HG03558 (cell line): ENCODE measurements around the gene CMYA5.
A peak's percentile ranks its signal among the peaks of the same experiment; 100 is the strongest.
"Not testable (repeated sequence)": the region's sequence is repeated elsewhere in the genome, so short reads cannot be mapped to it uniquely, and the experiment has no call there.

Experiments used
- ATAC-seq: cut with Tn5 transposase; IDR thresholded peaks from one replicate; pipeline ENCODE4 v1.9.1; 2021; ENCODE audit warnings: moderate number of reproducible peaks; ENCODE audit not compliant: unreplicated experiment; ENCODE audit errors: extremely low read depth

The CMYA5 gene

DNA sequence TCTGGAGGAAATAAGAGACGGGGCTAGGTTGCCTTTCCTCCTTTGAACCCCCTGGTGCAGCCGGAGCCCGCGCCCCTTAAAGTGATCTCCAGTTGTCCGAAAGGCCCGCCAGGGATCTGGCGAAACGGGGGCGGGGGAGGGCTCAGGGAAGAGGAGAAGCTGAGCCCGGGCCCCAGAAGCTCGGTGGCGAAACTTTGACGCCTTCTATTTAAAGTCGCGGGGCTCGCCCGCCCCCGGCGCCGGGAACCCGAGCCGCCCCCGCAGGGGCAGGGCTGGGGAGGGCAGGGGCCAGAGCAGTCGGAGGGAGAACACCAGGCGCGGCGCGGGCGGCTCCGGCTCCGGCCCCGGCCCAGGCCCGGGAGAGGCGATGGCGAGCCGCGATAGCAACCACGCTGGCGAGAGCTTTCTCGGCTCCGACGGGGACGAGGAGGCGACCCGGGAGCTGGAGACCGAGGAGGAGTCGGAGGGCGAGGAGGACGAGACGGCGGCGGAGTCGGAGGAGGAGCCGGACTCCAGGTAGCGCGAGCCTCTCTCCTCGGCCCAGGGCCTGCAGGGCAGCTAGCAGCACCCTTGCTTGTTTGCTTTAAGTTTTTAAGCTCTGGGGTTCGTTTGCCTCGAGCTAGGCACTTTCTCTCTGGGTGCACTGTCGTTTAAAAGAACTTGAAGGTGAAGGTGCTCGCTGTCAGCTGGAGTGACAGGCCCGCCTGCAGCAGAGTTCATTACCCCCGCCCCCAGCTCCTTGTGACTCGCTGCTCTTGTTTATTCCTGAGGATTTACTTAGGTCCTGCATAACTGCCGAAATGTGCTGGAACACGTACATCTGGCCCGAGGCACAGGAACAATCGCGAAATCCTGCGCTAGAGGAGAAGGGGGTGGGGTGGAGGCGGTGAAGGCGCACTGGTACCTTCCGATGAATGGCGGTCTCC is at the start of gene CMYA5:
Gene CMYA5, plus strand, starts transcription at position 296 of the 926 bp plus-strand sequence. Its CDS starts 72 bp downstream, at position 368.
- no peak for ATAC-seq

DNA sequence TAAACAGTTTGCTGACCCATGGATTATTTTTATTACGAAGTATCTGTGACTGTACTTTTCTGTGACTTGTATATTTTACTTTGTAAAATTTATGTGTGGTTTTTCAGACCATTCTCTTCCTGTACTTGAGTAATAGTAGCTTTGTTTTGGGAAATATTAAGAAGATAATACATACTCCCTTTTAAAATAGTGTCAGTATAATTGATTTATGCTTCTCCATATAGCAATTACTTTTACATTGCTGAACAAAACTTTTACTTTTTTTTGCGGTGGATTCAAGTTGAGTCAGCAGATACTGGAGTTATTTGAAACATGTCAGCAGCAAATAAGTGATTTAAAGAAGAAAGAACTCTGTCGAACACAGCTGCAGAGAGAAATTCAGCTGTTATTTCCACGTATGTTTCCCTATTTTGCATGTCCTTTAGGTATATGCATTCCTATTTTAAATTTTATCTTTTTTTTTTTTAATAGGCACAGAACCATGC is 49.0 kb upstream of the CMYA5 start:
- no peak for ATAC-seq

DNA sequence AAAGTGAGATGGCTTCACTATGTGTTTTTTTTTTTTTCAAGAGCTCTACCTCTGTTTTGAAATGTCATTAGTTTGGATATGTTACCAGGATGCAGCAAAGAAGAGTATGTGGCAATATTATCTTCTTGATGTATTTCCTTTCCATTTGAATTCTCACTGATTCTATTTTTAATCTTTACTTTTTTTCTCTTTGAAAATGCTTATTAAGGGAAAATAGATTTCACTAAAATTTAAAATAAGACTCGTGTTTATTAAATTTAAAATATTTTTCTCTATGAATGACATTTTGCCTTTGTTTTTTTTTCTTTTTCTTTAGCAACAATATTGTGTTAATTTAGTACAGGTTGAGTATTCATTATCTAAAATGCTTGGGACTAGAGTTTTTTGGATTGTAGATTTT is 48.2 kb upstream of the CMYA5 start:
- no peak for ATAC-seq

DNA sequence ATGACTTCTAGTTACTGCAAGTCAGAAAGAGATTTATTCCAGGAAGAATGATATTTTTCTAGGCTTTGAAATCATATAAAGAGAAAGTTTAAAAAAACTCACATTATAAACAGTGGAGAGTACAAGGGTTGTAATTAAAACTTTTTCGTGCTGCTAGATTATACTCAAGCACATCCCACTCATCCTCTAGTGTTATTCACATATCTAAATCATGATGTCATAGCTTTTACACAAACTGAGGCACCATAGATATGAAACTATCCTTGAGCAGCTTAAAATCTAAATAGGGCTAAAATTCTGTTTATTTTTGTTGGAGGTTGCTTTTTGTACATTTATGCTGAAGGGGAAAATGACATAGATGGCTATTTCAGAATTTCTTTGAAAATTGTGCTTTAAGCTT is 47.4 kb upstream of the CMYA5 start:
- ATAC-seq: no peak

DNA sequence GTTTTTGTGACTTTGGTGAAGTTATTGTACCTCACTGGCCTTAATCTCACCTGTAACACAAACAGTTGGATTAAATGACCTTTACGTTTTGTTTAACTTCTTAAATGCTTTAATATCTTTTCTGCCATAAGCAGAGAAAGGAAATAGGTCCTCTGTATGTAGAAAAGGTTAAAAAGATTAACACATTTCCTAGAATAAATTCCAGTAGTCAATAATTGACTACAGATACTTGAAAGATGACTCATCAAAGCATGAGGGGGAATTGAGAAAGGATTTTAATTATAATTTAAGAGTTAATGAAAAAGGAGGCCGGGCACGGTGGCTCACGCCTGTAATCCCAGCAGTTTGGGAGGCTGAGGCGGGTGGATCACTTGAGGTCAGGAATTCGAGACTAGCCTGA is 35.8 kb upstream of the CMYA5 start:
- ATAC-seq: no peak

DNA sequence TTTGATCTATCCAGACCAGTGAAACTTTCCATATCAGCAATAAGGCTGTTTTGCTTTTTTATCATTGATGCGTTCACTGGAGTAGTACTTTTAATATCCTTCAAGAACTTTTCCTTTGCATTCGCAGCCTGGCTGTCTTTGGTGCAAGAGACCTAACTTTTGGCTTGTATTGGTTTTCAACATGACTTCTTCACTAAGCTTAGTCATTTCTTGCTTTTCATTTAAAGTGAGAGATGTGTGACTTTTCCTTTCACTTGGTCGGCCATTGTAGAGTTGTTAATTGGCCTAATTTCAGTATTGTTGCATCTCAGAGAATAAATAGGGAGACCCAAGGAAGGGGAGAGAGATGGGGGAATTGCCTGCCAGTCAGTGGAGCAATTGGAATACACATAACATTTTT is 26.4 kb upstream of the CMYA5 start:
- no peak for ATAC-seq

DNA sequence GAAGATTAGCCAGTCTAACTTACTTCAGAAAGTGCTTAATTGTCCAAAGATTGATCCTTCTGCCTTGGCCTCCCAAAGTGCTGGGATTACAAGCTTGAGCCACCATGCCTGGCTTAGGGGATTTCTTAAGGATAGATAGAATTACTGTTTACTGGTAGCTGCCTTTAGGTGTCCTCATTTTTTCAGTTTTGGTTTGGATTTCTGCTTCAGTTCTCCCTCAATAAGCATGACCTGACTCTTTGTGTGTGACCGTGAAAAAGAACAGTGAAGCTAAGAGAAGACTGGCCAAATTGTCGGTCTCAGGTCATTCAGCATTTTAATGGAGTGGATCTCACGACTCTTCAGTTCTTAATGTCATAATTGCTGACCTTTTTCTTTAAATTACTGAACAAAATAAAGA is 22.9 kb upstream of the CMYA5 start:
- no peak for ATAC-seq

DNA sequence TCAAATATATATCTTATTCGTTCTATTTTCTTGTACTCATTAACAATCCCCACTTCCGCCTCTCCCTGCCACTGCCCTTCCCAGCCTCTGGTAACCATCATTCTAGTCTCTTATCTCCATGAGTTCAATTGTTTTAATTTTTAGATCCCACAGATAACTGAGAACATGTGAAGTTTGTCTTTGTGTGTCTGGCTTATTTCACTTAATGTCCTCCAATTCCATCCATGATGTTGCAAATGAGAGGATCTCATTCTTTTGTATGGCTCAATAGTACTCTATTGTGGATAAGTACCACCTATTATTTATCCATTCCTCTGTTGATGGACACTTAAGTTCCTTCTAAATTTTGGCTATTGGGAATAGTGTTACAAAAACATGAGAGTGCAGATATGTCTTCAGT is 17.2 kb upstream of the CMYA5 start:
- no peak for ATAC-seq

DNA sequence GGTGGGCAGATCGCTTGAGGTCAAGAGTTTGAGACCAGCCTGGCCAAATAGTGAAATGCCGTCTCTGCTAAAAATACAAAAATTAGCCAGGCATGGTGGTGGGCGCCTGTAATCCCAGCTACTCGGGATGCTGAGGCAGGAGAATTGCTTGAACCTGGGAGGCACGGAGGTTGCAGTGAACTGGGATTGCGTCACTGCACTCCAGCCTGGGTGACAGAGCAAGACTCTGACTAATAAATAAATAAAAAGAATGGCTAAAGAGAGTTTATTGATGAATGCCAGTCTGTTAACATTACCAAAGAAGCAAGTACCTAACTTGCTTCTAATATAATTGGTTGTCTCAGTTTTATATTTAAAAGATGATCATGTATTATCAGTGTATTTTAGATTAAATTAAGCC is 13.3 kb upstream of the CMYA5 start:
- not testable (repeated sequence) for ATAC-seq

DNA sequence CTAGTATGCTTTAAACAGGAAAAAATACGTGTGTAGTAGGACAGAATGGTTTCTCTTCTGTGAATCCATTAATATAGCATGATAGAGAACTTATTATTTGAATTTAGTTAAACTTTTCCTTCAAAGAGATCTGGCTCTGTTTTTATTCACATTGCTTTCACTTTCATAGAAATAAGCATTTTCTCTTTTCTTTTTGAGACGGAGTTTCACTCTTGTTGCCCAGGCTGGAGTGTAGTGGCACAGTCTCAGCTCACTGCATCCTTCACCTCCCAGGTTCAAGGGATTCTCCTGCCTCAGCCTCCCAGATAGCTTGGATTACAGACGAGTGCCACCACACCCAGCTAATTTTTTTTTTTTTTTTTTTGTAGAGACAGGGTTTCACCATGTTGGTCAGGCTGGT is 7.5 kb upstream of the CMYA5 start:
- not testable (repeated sequence) for ATAC-seq

DNA sequence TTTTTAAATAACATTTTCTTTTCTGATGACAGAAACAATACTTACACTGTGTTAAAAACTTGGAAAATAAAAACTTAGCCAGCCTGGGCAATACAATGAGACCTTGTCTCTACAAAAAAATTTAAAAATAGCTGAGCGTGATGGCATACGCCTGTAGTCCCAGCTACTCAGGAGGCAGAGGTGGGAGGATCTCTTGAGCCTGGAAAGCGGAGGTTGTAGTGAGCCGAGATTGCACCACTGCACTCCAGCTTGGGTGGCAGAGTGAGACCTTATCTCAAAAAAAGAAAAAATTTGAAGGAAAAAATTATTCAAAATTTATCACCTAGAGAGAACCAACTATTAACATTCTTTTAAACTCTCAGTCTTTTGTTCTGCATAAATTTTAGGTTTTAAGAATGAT is 4.9 kb upstream of the CMYA5 start:
- ATAC-seq: no peak

DNA sequence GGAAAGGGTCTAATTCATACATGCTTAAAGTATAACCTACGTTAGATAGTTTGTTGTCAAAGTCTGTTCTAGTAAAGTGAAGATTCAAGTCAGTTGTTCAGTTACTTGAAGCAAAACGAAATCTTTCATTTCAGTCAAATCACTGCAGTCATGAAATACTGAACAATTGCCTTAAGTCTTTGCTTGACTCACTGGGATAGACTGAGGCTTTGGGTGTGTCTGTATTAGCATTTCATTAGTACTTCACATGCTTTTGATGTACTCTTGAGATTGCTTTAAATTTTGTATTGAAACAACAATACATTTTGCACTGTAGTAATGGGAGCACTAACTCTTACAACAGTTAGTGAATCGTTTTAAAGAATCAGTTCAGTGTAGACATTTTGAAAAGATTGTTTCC is 4.0 kb upstream of the CMYA5 start:
- ATAC-seq: no peak

DNA sequence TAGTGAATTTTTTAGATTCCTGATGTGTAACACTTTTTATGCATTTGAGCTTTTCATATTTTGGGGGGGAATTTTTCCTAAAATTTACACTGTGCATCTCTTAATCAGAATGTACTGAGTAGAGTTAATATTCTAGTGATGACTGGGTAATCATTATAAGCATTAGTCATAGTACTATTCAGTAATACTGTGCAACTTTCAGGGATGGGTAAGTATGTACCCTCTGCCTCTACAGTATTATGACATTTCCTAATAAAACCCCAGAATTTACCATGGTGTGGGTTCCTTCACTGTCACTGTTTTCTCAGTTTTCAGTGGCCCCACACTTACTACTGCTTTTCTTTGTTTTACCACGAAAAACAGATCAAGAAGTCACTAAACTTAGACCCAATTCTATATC is 2.8 kb upstream of the CMYA5 start:
- ATAC-seq: no peak

DNA sequence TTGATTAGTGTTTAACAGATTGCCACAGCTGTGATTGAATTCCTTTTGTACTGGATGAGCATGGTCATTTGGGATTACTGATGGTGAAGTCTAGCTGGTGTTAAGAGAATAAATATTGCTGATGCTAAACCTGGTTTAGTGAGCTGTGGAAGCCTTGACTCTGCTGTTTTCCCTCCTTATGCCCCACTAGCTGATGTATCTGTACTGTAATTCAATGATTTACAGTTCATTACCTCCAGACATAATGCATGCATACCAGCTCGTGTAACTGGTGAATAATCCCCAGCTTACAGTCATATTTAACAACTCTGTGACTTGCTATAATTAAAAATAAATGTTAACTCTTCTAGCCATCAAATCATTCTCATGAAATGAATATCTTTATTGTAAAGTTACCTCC is 1.7 kb upstream of the CMYA5 start:
- ATAC-seq: no peak

DNA sequence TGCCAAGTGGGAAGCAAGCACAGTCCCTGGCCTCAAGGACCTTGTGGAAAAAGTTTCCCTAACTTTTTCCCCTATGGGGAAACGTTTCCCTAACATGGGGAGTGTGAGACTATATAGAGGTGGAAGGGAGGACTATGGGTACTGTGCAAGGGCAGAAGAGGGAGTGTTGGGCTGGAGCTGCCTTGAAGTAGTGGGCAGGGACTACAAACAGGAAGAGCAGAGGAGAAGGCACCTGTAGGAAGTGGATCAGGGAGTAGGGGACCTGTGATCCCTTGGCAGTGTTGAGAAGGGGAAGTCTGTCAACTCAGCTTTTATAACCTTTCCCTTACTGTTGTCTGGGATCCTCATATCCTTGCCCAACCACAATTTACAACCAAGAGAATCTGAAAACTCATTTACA is 1.4 kb downstream of the CMYA5 start:
- ATAC-seq: no peak

DNA sequence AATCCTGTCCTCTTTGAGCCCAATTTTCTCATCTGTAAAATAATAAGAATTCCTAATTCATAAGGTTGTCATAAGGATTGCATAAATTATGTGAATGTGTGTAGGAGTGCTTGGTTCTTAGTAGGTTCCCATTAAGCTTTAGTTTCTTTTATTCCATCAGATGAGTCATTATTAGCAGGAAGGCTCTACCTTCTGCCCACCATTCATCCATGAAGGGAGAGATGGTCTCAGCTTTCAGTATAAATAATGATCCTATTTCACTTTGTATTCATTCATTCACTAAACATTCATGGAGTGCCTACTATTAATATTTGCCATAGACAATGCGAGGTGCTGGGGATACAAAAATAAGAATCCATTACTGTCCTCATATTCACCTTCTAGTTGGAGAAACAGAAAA is 3.0 kb downstream of the CMYA5 start:
- no peak for ATAC-seq

DNA sequence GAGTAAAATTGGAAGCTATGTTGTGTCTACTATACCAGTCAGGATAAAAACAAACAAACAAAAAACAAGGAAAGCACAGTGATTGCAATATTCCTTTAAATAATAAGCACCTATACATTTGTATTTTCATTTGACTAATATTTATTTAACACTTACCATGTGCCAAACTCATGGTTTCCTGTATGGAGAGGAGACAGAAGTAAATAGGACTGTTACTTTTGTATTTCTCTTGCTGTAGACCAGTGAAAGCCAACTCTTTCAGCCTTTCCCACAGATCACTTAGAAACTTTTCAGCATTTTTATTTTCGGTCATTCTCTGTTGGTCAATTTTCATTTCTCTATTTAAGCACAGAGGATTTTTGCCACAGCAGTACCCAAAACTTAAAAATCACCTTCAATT is 4.5 kb downstream of the CMYA5 start:
- ATAC-seq: no peak

DNA sequence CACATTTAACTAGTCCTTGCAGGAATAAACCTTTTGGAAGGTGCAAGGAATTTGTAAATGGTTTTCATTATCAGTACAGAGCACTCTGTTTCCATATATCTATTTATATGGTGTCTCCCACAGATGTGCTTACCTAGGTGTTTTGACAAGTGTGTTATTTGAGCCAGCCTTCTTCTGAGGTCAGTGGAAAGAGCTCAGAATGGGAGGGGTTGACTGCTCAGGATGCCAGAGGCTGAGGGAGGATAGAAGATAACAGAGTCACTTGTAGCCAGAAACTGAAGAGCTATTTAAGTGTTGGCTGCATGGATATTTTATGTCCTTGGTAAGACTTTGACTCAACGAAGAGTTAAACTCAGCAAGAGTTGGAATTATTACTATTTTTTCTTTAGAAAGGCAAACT is 5.0 kb downstream of the CMYA5 start:
- ATAC-seq: no peak

DNA sequence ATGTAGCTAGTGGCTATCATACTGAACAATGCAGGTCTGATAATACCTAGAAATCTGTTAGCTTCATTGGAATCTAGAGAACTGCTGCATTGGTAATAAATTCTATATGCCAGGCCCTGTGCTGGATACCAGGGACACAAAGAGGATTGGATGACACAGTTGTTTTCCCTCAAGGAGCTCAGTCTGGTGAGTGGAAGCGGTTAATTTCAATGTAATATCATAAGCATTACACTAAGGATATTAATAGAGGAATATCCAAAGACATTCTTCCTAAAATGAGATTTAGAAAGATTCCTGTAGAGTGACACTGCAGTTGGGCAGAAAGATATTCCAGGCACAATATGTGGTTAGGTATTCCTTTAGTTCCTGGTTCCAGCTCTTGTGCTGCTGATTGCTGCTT is 5.9 kb downstream of the CMYA5 start:
- no peak for ATAC-seq

DNA sequence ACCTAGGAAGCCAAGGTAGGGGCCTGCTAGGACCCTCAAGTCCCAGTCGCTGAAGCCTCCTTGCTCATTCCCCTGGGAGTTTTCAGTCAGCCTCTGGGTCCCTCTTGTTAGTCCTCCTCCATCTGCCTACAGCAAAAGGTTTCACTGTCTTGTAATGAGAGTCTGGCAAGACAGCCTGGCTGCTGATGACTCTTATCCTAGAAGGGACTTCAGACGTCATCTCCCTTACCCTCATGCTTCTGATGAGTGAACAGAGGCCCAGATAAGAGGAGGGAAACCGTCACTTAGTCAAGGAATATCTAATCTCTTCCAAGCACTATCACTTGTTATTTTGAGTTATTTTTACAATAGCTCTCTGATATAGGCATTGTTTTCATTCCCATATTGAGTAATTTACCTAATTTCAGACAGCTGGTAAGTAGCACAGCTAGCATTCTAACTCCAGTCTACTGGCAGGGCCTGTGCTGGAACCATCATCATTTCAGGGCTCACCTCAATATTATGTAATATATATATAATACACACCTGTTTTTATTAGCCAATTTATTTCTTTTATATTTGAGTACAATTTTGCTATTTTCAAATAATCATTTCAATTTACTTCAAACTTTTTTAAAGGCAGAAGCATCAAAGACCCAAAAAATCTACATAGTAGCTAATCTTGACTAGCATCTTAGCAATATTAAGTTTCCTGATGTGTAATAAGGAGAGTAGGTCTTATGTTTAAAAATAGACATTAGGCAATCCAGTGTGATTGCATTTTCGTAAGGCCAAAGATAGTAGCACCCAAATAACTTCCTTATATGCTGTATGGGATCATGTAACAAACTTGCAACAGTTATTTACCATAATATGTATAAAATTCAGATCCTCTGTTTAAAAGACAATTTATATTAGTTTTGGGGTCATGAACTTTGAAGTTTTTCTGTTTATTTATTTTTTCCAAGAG is 7.9 kb downstream of the CMYA5 start:
- ATAC-seq: no peak

DNA sequence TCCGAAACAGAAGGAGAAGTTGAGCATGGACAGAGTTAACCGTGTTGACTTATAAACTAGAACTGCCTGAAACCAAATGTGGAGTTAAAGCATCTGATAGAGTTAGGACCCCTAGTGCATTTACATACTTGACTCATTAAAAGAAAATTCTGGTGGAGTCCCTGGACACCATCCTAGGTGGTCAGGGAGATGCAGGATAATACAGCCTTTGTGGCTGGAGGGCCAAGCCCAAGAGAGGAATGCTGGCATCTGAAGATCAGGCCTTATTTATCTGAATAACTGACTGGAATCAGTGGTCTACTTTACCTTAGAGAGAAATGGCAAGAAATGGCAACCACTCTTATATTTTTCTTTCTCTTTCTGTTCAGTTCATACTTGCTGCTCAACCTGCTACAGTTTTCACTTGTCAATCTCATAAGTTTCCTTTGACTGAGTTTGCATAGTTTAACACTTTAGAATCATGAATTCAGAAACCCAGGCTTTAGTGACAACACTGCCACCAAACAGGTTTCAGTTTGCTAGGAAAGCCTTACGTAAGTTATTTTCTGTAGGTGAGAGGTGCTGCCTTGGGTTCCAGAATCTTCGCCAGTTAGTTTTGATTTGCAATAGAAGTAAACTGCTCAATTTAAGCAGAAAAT is 10.2 kb downstream of the CMYA5 start:
- peak; percentile 72 for ATAC-seq
